ENCODE data around the gene CELSR1.

DNA sequence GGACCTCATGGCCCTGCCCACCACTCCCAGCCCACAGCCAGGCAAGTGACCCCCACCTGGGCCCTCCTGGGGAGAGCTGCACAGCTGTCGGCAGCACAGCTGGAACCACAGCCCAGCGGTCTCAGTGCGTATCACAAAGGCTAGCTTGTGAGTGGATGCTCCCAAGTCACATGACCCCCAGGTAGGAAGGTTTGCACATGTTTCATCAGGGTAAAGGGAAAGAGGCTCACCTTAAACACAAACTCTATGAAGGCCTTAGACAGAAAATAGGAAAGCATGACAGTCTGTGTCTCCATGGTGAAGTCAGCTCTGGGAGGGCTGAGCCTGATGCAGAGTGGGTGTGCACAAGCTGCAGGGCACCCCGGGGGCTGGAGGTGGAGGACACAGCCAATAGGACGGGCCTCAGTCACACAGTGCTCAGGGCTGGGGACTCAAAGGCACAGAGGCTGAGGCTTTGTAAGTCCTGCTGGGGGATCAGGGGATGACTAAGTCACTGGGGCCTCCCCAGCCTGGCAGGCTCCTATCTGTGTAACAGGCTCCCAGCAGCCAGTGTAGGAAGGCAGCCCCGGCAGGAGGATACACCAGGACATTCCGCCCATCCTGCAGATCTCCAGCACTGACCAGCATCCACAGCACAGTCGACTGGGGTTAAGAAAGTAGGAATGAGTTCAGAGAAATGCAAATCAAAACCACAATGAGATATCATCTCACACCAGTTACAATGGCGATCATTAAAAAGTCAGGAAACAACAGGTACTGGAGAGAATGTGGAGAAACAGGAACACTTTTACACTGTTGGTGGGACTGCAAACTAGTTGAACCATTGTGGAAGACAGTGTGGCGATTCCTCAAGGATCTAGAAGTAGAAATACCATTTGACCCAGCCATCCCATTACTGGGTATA, 22.0 kb downstream of the CELSR1 start:
- TF ChIP-seq POLR2AphosphoS5 (IDR thresholded peaks at IDR 0.05; ENCODE audit: low read depth, low read length) (no peak), POLR2A (IDR thresholded peaks at IDR 0.05; ENCODE audit: low read depth, low read length) (no peak), TAF1 (IDR thresholded peaks at IDR 0.05; ENCODE audit: borderline replicate concordance, low read depth, low read length) (no peak)

Data from GM12892 (cell line).